BJ (cell line): Measurements from ENCODE around the gene CITED2. TPM values are rescaled to one million over a fixed set of nuclear protein-coding genes. Genes with fewer than 3 reads are reported as not detected.

ENCODE experiments used
- CTCF ChIA-PET: fragments of 350-600 bp; formaldehyde crosslinking; extraction: SDS; loops from one replicate; lab custom pipeline; 2021; ENCODE audit warnings: antibody characterized with exemption, inconsistent platforms; lab: Yijun Ruan, JAX
- POLR2A ChIA-PET: fragments of 300-600 bp; sonication (Branson Sonifier 250); formaldehyde crosslinking; extraction: SDS; loops from one replicate; lab custom pipeline; 2021; ENCODE audit warnings: antibody characterized with exemption; lab: Charles Lee
- DNase-seq: peaks from one replicate; pipeline ENCODE4 v3.0.0-alpha.2; 2011; ENCODE audit warnings: low read depth
- H3K27me3 ChIP-seq: 2 replicates; pipeline ENCODE4 v1.6.0; 2011; ENCODE audit warnings: low read length; ENCODE audit not compliant: control insufficient read depth, insufficient read depth
- H3K36me3 ChIP-seq: 2 replicates; pipeline ENCODE4 v1.5.1; 2011; ENCODE audit warnings: low read length; ENCODE audit not compliant: control insufficient read depth, insufficient read depth
- H3K4me3 ChIP-seq: 2 replicates; pipeline ENCODE4 v1.5.1; 2011; ENCODE audit warnings: low read depth, mild to moderate bottlenecking, control low read depth, low read length
- polyA plus RNA-seq: library from polyadenylated mRNA; depleted of rRNA; stranded (reverse); fragments of >200 nt; gene quantifications from 2 replicates; pipeline ENCODE4 v1.2.3, GENCODE V29; 2011
- TF ChIP-seq, protein P1 (sequence below): IDR thresholded peaks from 2 replicates; pipeline ENCODE4 v1.5.1; 2011; ENCODE audit warnings: low read depth, mild to moderate bottlenecking, control low read depth, inconsistent platforms, low read length, moderate library complexity; ENCODE audit not compliant: insufficient read depth

The CITED2 gene
- polyA plus RNA-seq, 1 experiment, result 707 TPM

DNA sequence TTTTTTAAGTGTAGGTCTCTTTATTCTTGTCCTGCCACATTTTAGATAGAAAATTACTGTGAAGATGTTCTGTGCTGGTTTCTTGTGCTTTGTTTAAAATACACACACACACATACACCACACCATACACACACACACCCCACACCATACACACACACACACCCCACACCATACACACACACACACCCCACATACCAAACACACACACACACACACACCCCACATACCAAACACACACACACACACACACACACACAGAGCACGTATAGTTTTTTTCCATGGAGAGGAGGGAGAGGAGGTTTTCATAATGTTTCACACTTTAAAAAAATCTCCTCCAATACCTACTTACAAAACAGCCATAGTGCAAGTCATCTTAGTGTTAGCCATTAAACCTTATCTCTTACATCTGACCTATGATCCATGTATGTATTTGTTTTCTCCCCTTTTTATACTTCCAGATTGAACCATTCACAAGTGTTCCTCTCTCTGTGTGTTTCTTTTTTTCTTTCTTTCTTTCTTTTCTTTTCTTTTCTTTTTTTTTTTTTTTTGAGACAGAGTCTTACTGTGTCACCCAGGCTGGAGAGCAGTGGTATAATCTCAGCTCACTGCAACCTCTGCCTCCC lies 19.7 kb upstream of the CITED2 start:
- Histone ChIP-seq H3K36me3 (no peaks in the 10 kb centered on the region), H3K4me3 (no peak overlapping the region), H3K27me3 (no peaks in the 10 kb centered on the region)
- CTCF ChIA-PET, result no interaction called here
- TF ChIP-seq, protein P1, sequence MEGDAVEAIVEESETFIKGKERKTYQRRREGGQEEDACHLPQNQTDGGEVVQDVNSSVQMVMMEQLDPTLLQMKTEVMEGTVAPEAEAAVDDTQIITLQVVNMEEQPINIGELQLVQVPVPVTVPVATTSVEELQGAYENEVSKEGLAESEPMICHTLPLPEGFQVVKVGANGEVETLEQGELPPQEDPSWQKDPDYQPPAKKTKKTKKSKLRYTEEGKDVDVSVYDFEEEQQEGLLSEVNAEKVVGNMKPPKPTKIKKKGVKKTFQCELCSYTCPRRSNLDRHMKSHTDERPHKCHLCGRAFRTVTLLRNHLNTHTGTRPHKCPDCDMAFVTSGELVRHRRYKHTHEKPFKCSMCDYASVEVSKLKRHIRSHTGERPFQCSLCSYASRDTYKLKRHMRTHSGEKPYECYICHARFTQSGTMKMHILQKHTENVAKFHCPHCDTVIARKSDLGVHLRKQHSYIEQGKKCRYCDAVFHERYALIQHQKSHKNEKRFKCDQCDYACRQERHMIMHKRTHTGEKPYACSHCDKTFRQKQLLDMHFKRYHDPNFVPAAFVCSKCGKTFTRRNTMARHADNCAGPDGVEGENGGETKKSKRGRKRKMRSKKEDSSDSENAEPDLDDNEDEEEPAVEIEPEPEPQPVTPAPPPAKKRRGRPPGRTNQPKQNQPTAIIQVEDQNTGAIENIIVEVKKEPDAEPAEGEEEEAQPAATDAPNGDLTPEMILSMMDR, result no peak
- POLR2A ChIA-PET, result no interaction called here
- DNase-seq, result no peak

DNA sequence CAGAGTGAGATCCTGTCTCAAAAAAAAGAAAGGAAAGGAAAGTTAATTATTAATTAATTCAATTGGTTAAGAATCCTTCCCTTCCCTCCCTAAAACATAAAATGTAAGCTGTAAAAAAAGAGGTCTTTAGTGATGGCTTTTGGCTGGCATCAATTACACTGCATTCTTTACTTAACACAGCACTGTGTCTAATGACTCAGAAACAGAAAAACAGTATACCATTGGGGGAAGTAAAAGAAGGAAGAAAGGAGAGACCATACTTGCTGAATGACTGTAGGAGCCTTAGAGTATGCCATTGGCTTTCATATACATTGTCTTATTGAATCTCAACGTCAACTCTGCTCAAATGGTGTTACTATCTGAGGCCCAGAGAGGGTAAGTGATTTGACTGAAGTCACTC lies 18.3 kb upstream of the CITED2 start:
- TF ChIP-seq, protein P1, result no peak
- Histone ChIP-seq H3K36me3 (no peaks in the 10 kb centered on the region), H3K27me3 (no peaks in the 10 kb centered on the region), H3K4me3 (no peak overlapping the region)
- ChIA-PET CTCF (interaction anchor here (0.7 to 0.9 kb wide), 2 partner anchors 8 to 9 kb away, joined by 3 read pairs; no protein-coding TSS in a partner anchor), POLR2A (interaction anchor here (0.6 kb wide), 3 partner anchors 15 to 651 kb away, joined by 3 read pairs; no protein-coding TSS in a partner anchor)
- DNase-seq, result no peak

DNA sequence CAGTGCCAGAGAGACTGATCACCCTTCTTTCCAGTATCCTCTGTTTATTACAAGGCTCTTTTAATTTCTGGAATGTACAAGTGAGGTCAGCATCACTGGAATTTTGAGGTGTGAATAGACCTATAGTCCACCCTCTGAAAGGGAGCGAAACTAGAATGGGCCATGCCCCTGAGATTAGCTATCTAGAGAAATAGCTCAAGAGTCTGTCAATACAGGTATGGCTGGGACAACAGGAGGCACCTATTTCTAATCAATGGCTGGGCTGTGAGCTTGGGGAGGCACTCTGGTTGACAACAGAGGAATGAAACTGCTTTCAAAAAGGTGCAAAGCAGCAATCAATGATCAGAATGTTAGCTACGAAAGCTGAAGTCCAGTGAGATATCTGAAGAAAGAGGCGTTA lies 17.3 kb upstream of the CITED2 start:
- H3K27me3 ChIP-seq, result no peaks in the 10 kb centered on the region
- H3K4me3 ChIP-seq, result no peak overlapping the region
- ChIA-PET CTCF (no interaction called here), POLR2A (no interaction called here)
- TF ChIP-seq, protein P1, result no peak
- H3K36me3 ChIP-seq, result no peaks in the 10 kb centered on the region
- no peak for DNase-seq

DNA sequence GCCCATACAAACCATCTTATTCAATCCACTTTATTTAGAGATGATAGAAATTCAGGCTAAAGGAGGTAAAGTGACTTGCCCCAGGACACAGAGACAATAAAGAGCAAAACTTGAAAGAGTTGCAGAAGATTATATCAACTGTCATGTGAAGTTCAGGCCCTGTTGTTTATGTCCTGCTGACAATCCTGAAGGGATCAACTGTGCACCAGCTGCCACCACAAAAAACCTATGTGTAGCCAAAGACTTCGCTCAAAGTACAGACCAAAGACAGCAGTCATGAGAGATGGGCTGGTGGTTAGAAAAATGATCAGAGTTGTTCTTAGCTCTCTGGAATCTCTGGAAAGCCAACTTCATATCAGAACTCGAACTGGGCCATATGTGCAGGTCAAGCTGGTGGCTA lies 16.0 kb upstream of the CITED2 start:
- TF ChIP-seq, protein P1, result no peak
- no peak overlapping the region for H3K4me3 ChIP-seq
- H3K27me3 ChIP-seq, result no peaks in the 10 kb centered on the region
- no peaks in the 10 kb centered on the region for H3K36me3 ChIP-seq
- no peak for DNase-seq
- ChIA-PET POLR2A (no interaction called here), CTCF (no interaction called here)

GRCh38 chr6:139388384-139388783 lies 13.9 kb upstream of the CITED2 start:
- H3K27me3 ChIP-seq, result no peaks in the 10 kb centered on the region
- no peak for DNase-seq
- H3K4me3 ChIP-seq, result no peak overlapping the region
- ChIA-PET POLR2A (interaction anchor here (0.6 kb wide), 1 partner anchor 272 kb away, joined by 3 read pairs; no protein-coding TSS in a partner anchor), CTCF (interaction anchor here (1.3 kb wide), 1 partner anchor 9 kb away, joined by 4 read pairs; no protein-coding TSS in a partner anchor)
- no peaks in the 10 kb centered on the region for H3K36me3 ChIP-seq
- TF ChIP-seq, protein P1, result no peak
